ENCODE data around the gene TNFRSF13B.

TNFRSF13B gene

GRCh38 chr17:16943541-16944333 is 28.2 kb downstream of the TNFRSF13B start:
- Histone ChIP-seq H2AFZ (ENCODE audit: low read depth) (no peak overlapping the region), H3K27ac (no peak overlapping the region), H3K4me1 (ENCODE audit: low read depth, poor library complexity, severe bottlenecking) (peaks cover 38% of the 10 kb centered on the region), H4K20me1 (ENCODE audit: insufficient read depth) (no peaks in the 10 kb centered on the region), H3K4me2 (no peak overlapping the region), H3K79me2 (ENCODE audit: insufficient read depth, low read depth) (0 out of 2 replicates have a peak, but pooled peaks cover 6% of the 10 kb centered on the region), H3K36me3 (ENCODE audit: insufficient read depth) (no peaks in the 10 kb centered on the region; the same call in 1 of the 2 replicates), H3K4me3 (IDR thresholded peaks at IDR 0.05; ENCODE audit: insufficient read depth, low read depth, low read length) (no peak overlapping the region), H3K9ac (no peak overlapping the region), H3K27me3 (ENCODE audit: insufficient read depth, low read depth) (no peaks in the 10 kb centered on the region)
- no peak for TF ChIP-seq CTCF (conservative IDR thresholded peaks at IDR 0.05; ENCODE audit: low read depth, low read length)

GRCh38 chr17:16943032-16943352 is 28.9 kb downstream of the TNFRSF13B start:
- no peak overlapping the region for H2AFZ ChIP-seq (ENCODE audit: low read depth)
- H3K36me3 ChIP-seq (ENCODE audit: insufficient read depth) = no peaks in the 10 kb centered on the region; the same call in 1 of the 2 replicates
- TF ChIP-seq CTCF (conservative IDR thresholded peaks at IDR 0.05; ENCODE audit: low read depth, low read length) = no peak
- no peaks in the 10 kb centered on the region for H4K20me1 ChIP-seq (ENCODE audit: insufficient read depth)
- peaks cover 30% of the 10 kb centered on the region for H3K4me1 ChIP-seq (ENCODE audit: low read depth, poor library complexity, severe bottlenecking)
- no peaks in the 10 kb centered on the region for H3K27me3 ChIP-seq (ENCODE audit: insufficient read depth, low read depth)
- H3K4me3 ChIP-seq (IDR thresholded peaks at IDR 0.05; ENCODE audit: insufficient read depth, low read depth, low read length) = no peak overlapping the region
- no peak overlapping the region for H3K9ac ChIP-seq
- H3K79me2 ChIP-seq (ENCODE audit: insufficient read depth, low read depth) = 0 out of 2 replicates have a peak, but pooled peaks cover 6% of the 10 kb centered on the region
- H3K4me2 ChIP-seq = no peak overlapping the region
- H3K27ac ChIP-seq = no peak overlapping the region

- no peak overlapping the region for H2AFZ ChIP-seq (ENCODE audit: low read depth)
- H3K9ac ChIP-seq = no peak overlapping the region
- H3K4me3 ChIP-seq (IDR thresholded peaks at IDR 0.05; ENCODE audit: insufficient read depth, low read depth, low read length) = no peak overlapping the region
- H3K79me2 ChIP-seq (ENCODE audit: insufficient read depth, low read depth) = 0 out of 2 replicates have a peak, but pooled peaks cover 6% of the 10 kb centered on the region
- no peaks in the 10 kb centered on the region for H3K27me3 ChIP-seq (ENCODE audit: insufficient read depth, low read depth)
- no peak overlapping the region for H3K4me2 ChIP-seq
- no peak overlapping the region for H3K27ac ChIP-seq
- peaks cover 24% of the 10 kb centered on the region for H3K4me1 ChIP-seq (ENCODE audit: low read depth, poor library complexity, severe bottlenecking)
- no peaks in the 10 kb centered on the region for H4K20me1 ChIP-seq (ENCODE audit: insufficient read depth)
- no peak for TF ChIP-seq CTCF (conservative IDR thresholded peaks at IDR 0.05; ENCODE audit: low read depth, low read length)
- no peaks in the 10 kb centered on the region; the same call in 1 of the 2 replicates for H3K36me3 ChIP-seq (ENCODE audit: insufficient read depth)
These were observed 29.5 kb downstream of the TNFRSF13B start for GRCh38 chr17:16942141-16943031.

- Histone ChIP-seq H3K36me3 (ENCODE audit: insufficient read depth) (no peaks in the 10 kb centered on the region), H3K4me1 (ENCODE audit: low read depth, poor library complexity, severe bottlenecking) (peaks cover 14% of the 10 kb centered on the region), H4K20me1 (ENCODE audit: insufficient read depth) (no peaks in the 10 kb centered on the region), H3K79me2 (ENCODE audit: insufficient read depth, low read depth) (no peaks in the 10 kb centered on the region), H3K27ac (no peak overlapping the region), H2AFZ (ENCODE audit: low read depth) (no peak overlapping the region), H3K9ac (no peak overlapping the region), H3K27me3 (ENCODE audit: insufficient read depth, low read depth) (no peaks in the 10 kb centered on the region), H3K4me3 (IDR thresholded peaks at IDR 0.05; ENCODE audit: insufficient read depth, low read depth, low read length) (no peak overlapping the region), H3K4me2 (no peak overlapping the region)
- TF ChIP-seq CTCF (conservative IDR thresholded peaks at IDR 0.05; ENCODE audit: low read depth, low read length) = no peak
These were observed 30.6 kb downstream of the TNFRSF13B start for GRCh38 chr17:16941072-16942036.
